ENCODE data around the gene CD300LB.
"Not testable (repeated sequence)": the region's sequence is repeated elsewhere in the genome, so short reads cannot be mapped to it uniquely, and the experiment has no call there.

Gene CD300LB

GRCh38 chr17:74490716-74491115 is 40.6 kb downstream of the CD300LB start:
- H3K27me3 ChIP-seq (ENCODE audit: insufficient read depth, low read depth) = peaks cover 28% of the 10 kb centered on the region; the same call in 1 of the 2 replicates
- no peaks in the 10 kb centered on the region for H4K20me1 ChIP-seq (ENCODE audit: insufficient read depth)
- H2AFZ ChIP-seq (ENCODE audit: low read depth) = no peak overlapping the region
- no peaks in the 10 kb centered on the region for H3K36me3 ChIP-seq (ENCODE audit: insufficient read depth)
- no peaks in the 10 kb centered on the region for H3K4me1 ChIP-seq (ENCODE audit: low read depth, poor library complexity, severe bottlenecking)
- no peak overlapping the region for H3K4me3 ChIP-seq (IDR thresholded peaks at IDR 0.05; ENCODE audit: insufficient read depth, low read depth, low read length)
- no peaks in the 10 kb centered on the region for H3K79me2 ChIP-seq (ENCODE audit: insufficient read depth, low read depth)
- H3K4me2 ChIP-seq = no peak overlapping the region
- no peak overlapping the region for H3K27ac ChIP-seq
- no peak for TF ChIP-seq CTCF (conservative IDR thresholded peaks at IDR 0.05; ENCODE audit: low read depth, low read length)
- H3K9ac ChIP-seq = no peak overlapping the region

- H3K36me3 ChIP-seq (ENCODE audit: insufficient read depth); H3K79me2 ChIP-seq (ENCODE audit: insufficient read depth, low read depth): not testable (repeated sequence)
Observed at GRCh38 chr17:74488276-74488675, 43.0 kb downstream of the CD300LB start.

GRCh38 chr17:74485841-74486240 is 45.4 kb downstream of the CD300LB start:
- Histone ChIP-seq H3K36me3 (ENCODE audit: insufficient read depth) (no peaks in the 10 kb centered on the region), H3K79me2 (ENCODE audit: insufficient read depth, low read depth) (no peaks in the 10 kb centered on the region), H3K27me3 (ENCODE audit: insufficient read depth, low read depth) (peaks cover 41% of the 10 kb centered on the region; the same call in 1 of the 2 replicates), H2AFZ (ENCODE audit: low read depth) (no peak overlapping the region), H3K27ac (no peak overlapping the region), H3K4me1 (ENCODE audit: low read depth, poor library complexity, severe bottlenecking) (no peaks in the 10 kb centered on the region), H3K9ac (no peak overlapping the region), H4K20me1 (ENCODE audit: insufficient read depth) (no peaks in the 10 kb centered on the region), H3K4me2 (no peak overlapping the region), H3K4me3 (IDR thresholded peaks at IDR 0.05; ENCODE audit: insufficient read depth, low read depth, low read length) (no peak overlapping the region)
- no peak for TF ChIP-seq CTCF (conservative IDR thresholded peaks at IDR 0.05; ENCODE audit: low read depth, low read length)

More at GRCh38 chr17:74488276-74488675, 43.0 kb downstream of the CD300LB start:
- not testable (repeated sequence) for H4K20me1 ChIP-seq (ENCODE audit: insufficient read depth); H3K4me3 ChIP-seq (IDR thresholded peaks at IDR 0.05; ENCODE audit: insufficient read depth, low read depth, low read length); H3K9ac ChIP-seq; H3K4me2 ChIP-seq; H2AFZ ChIP-seq (ENCODE audit: low read depth); H3K4me1 ChIP-seq (ENCODE audit: low read depth, poor library complexity, severe bottlenecking); H3K27ac ChIP-seq
- peaks cover 38% of the 10 kb centered on the region; the same call in 1 of the 2 replicates for H3K27me3 ChIP-seq (ENCODE audit: insufficient read depth, low read depth)

- Histone ChIP-seq H3K79me2 (ENCODE audit: insufficient read depth, low read depth) (no peaks in the 10 kb centered on the region), H3K36me3 (ENCODE audit: insufficient read depth) (no peaks in the 10 kb centered on the region), H3K9ac (no peak overlapping the region), H4K20me1 (ENCODE audit: insufficient read depth) (no peaks in the 10 kb centered on the region), H2AFZ (ENCODE audit: low read depth) (no peak overlapping the region), H3K4me1 (ENCODE audit: low read depth, poor library complexity, severe bottlenecking) (no peaks in the 10 kb centered on the region), H3K27me3 (ENCODE audit: insufficient read depth, low read depth) (peaks cover 41% of the 10 kb centered on the region; the same call in 1 of the 2 replicates), H3K4me3 (IDR thresholded peaks at IDR 0.05; ENCODE audit: insufficient read depth, low read depth, low read length) (no peak overlapping the region), H3K27ac (no peak overlapping the region), H3K4me2 (no peak overlapping the region)
- TF ChIP-seq CTCF (conservative IDR thresholded peaks at IDR 0.05; ENCODE audit: low read depth, low read length) = no peak
Observed at GRCh38 chr17:74485022-74485743, 46.1 kb downstream of the CD300LB start.

DNA sequence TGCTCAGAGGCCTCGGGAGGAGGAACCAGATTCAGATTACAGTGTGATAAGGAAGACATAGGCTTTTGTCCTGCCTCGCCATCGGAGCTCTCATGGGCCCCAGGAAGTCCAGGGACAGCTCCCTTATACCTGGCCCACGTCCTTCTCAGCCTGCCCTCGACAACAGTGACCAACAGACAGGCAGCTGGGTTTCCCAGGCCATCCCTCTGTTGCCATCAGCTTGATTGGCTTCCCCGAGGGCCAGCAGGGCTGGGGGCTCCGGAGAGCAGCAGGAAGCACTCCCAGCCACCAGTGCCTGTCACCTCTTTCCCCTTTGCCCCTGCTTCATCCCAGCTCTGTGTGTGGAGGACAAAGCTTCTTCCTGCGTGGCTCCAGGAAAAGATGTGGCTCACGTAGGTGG is 47.2 kb downstream of the CD300LB start:
- TF ChIP-seq CTCF (conservative IDR thresholded peaks at IDR 0.05; ENCODE audit: low read depth, low read length) = no peak
- H4K20me1 ChIP-seq (ENCODE audit: insufficient read depth) = no peaks in the 10 kb centered on the region
- no peak overlapping the region for H2AFZ ChIP-seq (ENCODE audit: low read depth)
- no peak overlapping the region for H3K27ac ChIP-seq
- no peaks in the 10 kb centered on the region for H3K79me2 ChIP-seq (ENCODE audit: insufficient read depth, low read depth)
- H3K36me3 ChIP-seq (ENCODE audit: insufficient read depth) = no peaks in the 10 kb centered on the region
- no peak overlapping the region for H3K4me3 ChIP-seq (IDR thresholded peaks at IDR 0.05; ENCODE audit: insufficient read depth, low read depth, low read length)
- no peaks in the 10 kb centered on the region for H3K4me1 ChIP-seq (ENCODE audit: low read depth, poor library complexity, severe bottlenecking)
- peaks cover 41% of the 10 kb centered on the region; the same call in 1 of the 2 replicates for H3K27me3 ChIP-seq (ENCODE audit: insufficient read depth, low read depth)
- H3K9ac ChIP-seq = no peak overlapping the region
- H3K4me2 ChIP-seq = no peak overlapping the region

Data from KMS-11 (cell line).